Activated naive CD8-positive, alpha-beta T cell treated with anti-CD3 and anti-CD28 coated beads for 36 hours (primary cell): ENCODE data around the gene CAMTA1. TPM values are rescaled to one million over a fixed set of nuclear protein-coding genes. Genes with fewer than 3 reads are reported as not detected.

Source experiments
- DNase-seq: peaks from one replicate; pipeline ENCODE4 v3.0.0; 2021
- H3K27ac Mint-ChIP-seq: one replicate; pipeline ENCODE4 v1.8.0; 2022; ENCODE audit warnings: mild to moderate bottlenecking, moderate library complexity, mixed read lengths
- H3K27me3 Mint-ChIP-seq: one replicate; pipeline ENCODE4 v1.8.0; 2022; ENCODE audit warnings: mild to moderate bottlenecking, mixed read lengths
- H3K36me3 Mint-ChIP-seq: one replicate; pipeline ENCODE4 v1.8.0; 2021; ENCODE audit warnings: mild to moderate bottlenecking, mixed read lengths
- H3K4me1 Mint-ChIP-seq: one replicate; pipeline ENCODE4 v1.8.0; 2021; ENCODE audit warnings: mixed read lengths
- H3K4me3 Mint-ChIP-seq: one replicate; pipeline ENCODE4 v1.8.0; 2022; ENCODE audit warnings: mild to moderate bottlenecking, moderate library complexity, mixed read lengths
- H3K9me3 Mint-ChIP-seq: one replicate; pipeline ENCODE4 v1.8.0; 2022; ENCODE audit warnings: mixed read lengths
- total RNA-seq, 2 experiments: library from RNA; stranded (reverse); gene quantifications; one replicate each; pipeline ENCODE4 v1.2.3, GENCODE V29; 2021

CAMTA1 gene
- total RNA-seq, 2 experiments from 2014 or later, result 70.4 to 71.4 TPM

DNA sequence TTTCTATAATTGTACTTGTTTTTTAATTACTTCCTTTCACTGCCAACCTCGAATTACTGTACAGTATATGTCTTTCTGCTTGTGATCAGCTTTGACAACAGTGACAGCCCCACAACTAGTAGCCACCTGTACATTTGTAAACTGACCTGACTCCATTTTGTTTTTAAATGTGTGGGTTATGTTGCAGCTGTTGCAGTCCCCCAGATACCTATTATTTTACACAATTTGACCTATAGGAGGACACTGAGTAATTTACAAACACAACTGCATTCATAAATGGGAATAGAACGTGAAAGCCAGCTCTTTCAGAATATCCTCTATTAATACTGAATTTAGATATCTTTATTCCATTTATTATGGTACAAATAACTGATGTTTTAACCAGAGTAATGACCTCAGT lies 983.3 kb downstream of the CAMTA1 start:
- no peak for DNase-seq
- no peak overlapping the region for H3K4me3 Mint-ChIP-seq
- H3K36me3 Mint-ChIP-seq, result peaks cover 10% of the 10 kb centered on the region
- no peak overlapping the region for H3K27ac Mint-ChIP-seq
- H3K27me3 Mint-ChIP-seq, result peaks cover 30% of the 10 kb centered on the region
- peaks cover 20% of the 10 kb centered on the region for H3K4me1 Mint-ChIP-seq
- no peaks in the 10 kb centered on the region for H3K9me3 Mint-ChIP-seq

DNA sequence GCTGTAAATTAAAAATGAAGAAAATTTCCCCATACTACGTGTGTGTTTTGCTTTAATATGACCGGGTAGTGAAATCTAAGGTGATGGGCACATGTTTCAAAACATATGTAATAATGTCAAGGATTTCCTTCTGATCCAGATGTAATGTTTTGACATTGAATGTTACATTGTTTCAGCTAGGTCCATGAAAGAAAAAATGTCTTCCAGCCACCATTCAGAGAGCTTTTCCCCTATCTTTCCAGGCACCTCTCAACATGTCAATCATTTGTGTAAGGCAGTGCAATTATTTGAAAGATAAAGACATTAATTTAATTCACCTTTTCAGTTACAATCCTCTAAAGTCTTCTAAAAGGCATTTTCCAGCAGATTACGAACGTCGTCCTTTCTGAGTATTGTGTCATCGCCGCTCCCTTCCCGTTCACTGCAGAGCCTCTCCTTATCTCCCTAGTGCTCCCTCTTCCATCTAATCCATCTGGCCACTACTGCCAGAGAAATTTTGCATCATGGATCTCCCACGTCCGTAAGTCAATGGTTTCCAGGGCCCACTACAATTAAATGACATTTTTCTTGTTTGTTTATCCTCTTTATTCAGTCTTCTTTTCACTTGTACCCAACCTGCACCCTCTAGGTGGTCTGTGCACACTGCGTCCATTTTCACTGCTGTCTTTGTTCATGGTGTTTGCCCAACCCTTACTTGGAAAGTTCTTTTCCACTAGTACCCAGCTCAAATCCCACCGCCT lies 984.6 kb downstream of the CAMTA1 start:
- no peak overlapping the region for H3K4me3 Mint-ChIP-seq
- H3K27ac Mint-ChIP-seq, result no peak overlapping the region
- peaks cover 28% of the 10 kb centered on the region for H3K27me3 Mint-ChIP-seq
- H3K36me3 Mint-ChIP-seq, result peaks cover 15% of the 10 kb centered on the region
- no peaks in the 10 kb centered on the region for H3K9me3 Mint-ChIP-seq
- no peak for DNase-seq
- H3K4me1 Mint-ChIP-seq, result peaks cover 27% of the 10 kb centered on the region

- H3K27ac Mint-ChIP-seq, result no peak overlapping the region
- H3K36me3 Mint-ChIP-seq, result peaks cover 15% of the 10 kb centered on the region
- H3K9me3 Mint-ChIP-seq, result no peaks in the 10 kb centered on the region
- H3K4me1 Mint-ChIP-seq, result peaks cover 27% of the 10 kb centered on the region
- DNase-seq, result no peak
- H3K4me3 Mint-ChIP-seq, result peak overlapping the region; percentile 82
- H3K27me3 Mint-ChIP-seq, result peaks cover 28% of the 10 kb centered on the region
Observed at GRCh38 chr1:7770669-7770996, 985.4 kb downstream of the CAMTA1 start.

DNA sequence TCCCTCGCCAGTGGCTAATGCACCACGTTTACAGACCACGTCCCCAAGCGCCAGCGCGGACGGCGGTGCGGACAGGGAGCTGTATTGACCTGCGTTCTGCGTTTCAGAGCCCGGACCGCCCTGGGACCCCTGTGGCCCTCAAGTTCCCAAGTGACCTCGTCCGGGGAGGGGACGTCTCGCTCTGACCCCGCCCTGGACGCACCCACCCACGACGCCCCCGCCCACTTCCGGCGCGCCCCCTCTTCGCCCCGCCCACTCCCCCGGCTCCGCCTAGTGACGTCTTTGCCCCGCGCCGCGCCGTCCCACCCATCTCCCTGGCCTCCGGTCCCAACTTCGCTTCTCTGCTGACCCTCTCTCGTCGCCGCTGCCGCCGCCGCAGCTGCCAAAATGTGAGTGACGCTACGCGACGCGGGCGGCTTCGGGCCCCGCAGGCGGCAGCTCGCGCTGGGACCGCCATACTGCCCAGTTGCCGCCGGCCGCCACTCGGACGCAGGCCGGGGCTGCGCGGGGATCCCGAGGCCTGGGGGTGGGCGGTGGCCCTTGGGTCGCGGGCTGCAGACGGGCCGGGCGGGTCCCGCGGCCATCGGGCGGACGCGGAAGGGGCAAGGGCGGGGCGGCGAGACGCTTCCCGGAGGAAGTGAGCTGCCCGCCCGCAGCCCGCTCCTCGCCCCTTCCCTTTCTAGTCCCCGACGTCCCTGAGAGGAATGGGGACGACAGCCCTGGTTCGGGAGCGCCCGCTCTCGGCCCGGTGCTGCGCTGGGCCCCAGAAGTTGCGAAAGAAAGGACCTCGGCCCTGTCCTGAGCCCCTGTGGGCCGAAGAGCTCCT lies 986.0 kb downstream of the CAMTA1 start, which contains the start of gene VAMP3:
Gene VAMP3 (plus strand): TSS at position 300 of the 826 bp plus-strand sequence. CDS start 88 bp downstream, at position 388.
- Mint-ChIP-seq H3K27me3 (peaks cover 28% of the 10 kb centered on the region), H3K27ac (peak within 1 kb of the TSS; percentile 76), H3K36me3 (peaks cover 17% of the 10 kb centered on the region), H3K9me3 (no peaks in the 10 kb centered on the region), H3K4me3 (peak within 1 kb of the TSS; percentile 89), H3K4me1 (peaks cover 27% of the 10 kb centered on the region)
- DNase-seq, result peak; percentile 84

GRCh38 chr1:7771823-7772299 lies 986.6 kb downstream of the CAMTA1 start:
- Mint-ChIP-seq H3K4me1 (peaks cover 27% of the 10 kb centered on the region), H3K36me3 (peaks cover 20% of the 10 kb centered on the region), H3K4me3 (peak overlapping the region; percentile 89), H3K9me3 (no peaks in the 10 kb centered on the region), H3K27ac (peak overlapping the region; percentile 75), H3K27me3 (peaks cover 27% of the 10 kb centered on the region)
- no peak for DNase-seq

GRCh38 chr1:7777591-7777990 lies 992.3 kb downstream of the CAMTA1 start:
- Mint-ChIP-seq H3K9me3 (no peaks in the 10 kb centered on the region), H3K4me3 (no peak overlapping the region), H3K4me1 (peaks cover 30% of the 10 kb centered on the region), H3K36me3 (peaks cover 22% of the 10 kb centered on the region), H3K27me3 (no peaks in the 10 kb centered on the region), H3K27ac (no peak overlapping the region)
- DNase-seq, result no peak

- no peak for DNase-seq
- Mint-ChIP-seq H3K4me1 (peaks cover 29% of the 10 kb centered on the region), H3K36me3 (peaks cover 18% of the 10 kb centered on the region), H3K27me3 (no peaks in the 10 kb centered on the region), H3K9me3 (no peaks in the 10 kb centered on the region), H3K4me3 (no peak overlapping the region), H3K27ac (no peak overlapping the region)
Observed at GRCh38 chr1:7778133-7778628, 992.9 kb downstream of the CAMTA1 start.

- Mint-ChIP-seq H3K4me1 (peaks cover 22% of the 10 kb centered on the region), H3K36me3 (peaks cover 14% of the 10 kb centered on the region), H3K4me3 (no peak overlapping the region), H3K27ac (no peak overlapping the region), H3K9me3 (no peaks in the 10 kb centered on the region), H3K27me3 (no peaks in the 10 kb centered on the region)
- no peak for DNase-seq
Observed at GRCh38 chr1:7780976-7781375, 995.7 kb downstream of the CAMTA1 start.

DNA sequence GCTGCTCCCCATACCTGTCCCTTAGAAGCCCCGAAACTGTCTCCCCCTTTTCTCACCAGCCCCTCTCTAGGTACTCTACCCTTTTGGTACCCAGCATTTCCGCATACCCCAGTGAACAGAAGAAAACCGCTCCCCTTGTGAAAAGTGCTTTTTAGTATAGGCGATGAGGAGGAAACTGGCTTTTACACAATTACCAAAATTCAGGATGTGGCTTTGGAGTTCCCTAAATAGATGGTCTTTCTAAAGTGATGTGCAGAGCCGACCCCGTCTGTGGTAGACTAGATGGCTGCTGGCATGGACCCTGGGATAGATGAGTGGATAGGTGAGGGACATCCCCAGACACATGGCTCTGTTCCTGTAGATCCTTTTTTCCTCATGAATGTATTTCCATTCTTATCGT lies 996.2 kb downstream of the CAMTA1 start:
- no peak for DNase-seq
- Mint-ChIP-seq H3K4me3 (no peak overlapping the region), H3K27me3 (no peaks in the 10 kb centered on the region), H3K36me3 (peaks cover 14% of the 10 kb centered on the region), H3K4me1 (peaks cover 22% of the 10 kb centered on the region), H3K9me3 (no peaks in the 10 kb centered on the region), H3K27ac (no peak overlapping the region)

GRCh38 chr1:7781923-7782495 lies 996.8 kb downstream of the CAMTA1 start:
- DNase-seq, result peak; percentile 33
- peaks cover 22% of the 10 kb centered on the region for H3K4me1 Mint-ChIP-seq
- H3K27me3 Mint-ChIP-seq, result no peaks in the 10 kb centered on the region
- peak overlapping the region; percentile 74 for H3K27ac Mint-ChIP-seq
- H3K36me3 Mint-ChIP-seq, result peaks cover 14% of the 10 kb centered on the region
- no peaks in the 10 kb centered on the region for H3K9me3 Mint-ChIP-seq
- H3K4me3 Mint-ChIP-seq, result peak overlapping the region; percentile 74

DNA sequence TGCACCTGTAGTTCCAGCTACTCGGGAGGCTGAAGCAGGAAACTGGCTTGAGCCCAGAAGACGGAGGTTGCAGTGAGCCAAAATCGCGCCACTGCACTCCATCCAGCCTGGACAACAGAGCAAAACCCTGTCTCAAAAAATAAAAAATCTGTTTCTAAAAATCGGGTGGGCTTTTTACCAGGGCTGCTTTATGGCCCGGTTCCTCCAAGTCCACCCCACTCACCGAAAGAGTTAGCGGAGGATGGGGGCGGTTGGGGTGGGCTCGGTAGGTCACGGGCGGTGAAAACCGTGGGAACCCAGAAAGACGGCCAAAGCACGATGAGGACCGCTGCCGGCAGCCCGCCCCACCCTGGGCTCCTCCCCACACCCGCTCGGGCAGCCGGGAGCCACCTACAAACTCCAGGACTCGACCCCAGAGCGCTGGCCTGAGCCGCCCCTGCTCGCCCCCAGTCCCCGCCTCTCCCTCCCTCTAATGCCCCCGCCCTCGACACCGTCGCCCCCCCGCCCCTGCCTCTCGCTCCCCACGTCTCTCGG lies 998.0 kb downstream of the CAMTA1 start:
- H3K27me3 Mint-ChIP-seq, result no peaks in the 10 kb centered on the region
- no peaks in the 10 kb centered on the region for H3K9me3 Mint-ChIP-seq
- H3K4me3 Mint-ChIP-seq, result peak overlapping the region; percentile 74
- H3K4me1 Mint-ChIP-seq, result peaks cover 22% of the 10 kb centered on the region
- DNase-seq, result peak; percentile 48
- peaks cover 10% of the 10 kb centered on the region for H3K36me3 Mint-ChIP-seq
- H3K27ac Mint-ChIP-seq, result no peak overlapping the region

DNA sequence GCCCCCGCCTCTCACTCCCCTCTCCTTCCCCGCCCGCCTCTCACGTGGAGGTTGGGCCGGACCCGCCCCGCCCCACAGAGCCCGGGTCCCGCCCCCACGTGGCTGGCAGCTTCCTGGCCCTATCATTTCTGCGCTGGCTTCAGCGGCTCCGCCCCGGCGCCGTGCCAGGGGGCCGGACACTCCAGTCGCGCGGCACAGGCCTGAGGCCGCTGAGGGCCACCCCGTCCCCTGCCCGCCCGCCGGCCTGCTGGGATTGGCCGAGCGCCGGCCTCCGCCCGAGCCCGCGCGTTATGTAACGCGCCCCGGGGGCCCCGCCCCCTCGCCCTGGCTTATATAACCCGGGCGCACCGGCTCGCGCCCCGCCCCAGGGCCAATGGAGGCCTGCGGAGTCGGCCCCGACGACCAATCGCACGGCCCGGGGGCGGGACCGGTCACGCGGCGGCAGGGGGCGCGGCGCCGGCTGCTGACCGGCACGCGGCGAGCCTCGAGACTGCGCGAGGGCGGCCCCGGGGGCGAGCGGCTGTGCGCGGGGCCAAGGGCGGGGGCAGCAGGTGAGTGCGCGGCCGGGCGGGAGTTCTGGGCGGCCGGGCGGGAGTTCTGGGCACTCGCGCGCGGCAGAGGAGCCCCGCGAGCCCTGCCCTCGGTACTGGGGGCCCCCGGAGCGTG lies 998.7 kb downstream of the CAMTA1 start, which contains the start of gene PER3:
Gene PER3 (plus strand): TSS at position 466 of the 666 bp plus-strand sequence. CDS start 587 bp downstream, outside the sequence.
- Mint-ChIP-seq H3K36me3 (peaks cover 12% of the 10 kb centered on the region), H3K4me1 (peaks cover 22% of the 10 kb centered on the region), H3K9me3 (no peaks in the 10 kb centered on the region), H3K27ac (no peak within 1 kb of the TSS), H3K4me3 (peak within 1 kb of the TSS; percentile 74), H3K27me3 (no peaks in the 10 kb centered on the region)
- DNase-seq, result peak; percentile 93

DNA sequence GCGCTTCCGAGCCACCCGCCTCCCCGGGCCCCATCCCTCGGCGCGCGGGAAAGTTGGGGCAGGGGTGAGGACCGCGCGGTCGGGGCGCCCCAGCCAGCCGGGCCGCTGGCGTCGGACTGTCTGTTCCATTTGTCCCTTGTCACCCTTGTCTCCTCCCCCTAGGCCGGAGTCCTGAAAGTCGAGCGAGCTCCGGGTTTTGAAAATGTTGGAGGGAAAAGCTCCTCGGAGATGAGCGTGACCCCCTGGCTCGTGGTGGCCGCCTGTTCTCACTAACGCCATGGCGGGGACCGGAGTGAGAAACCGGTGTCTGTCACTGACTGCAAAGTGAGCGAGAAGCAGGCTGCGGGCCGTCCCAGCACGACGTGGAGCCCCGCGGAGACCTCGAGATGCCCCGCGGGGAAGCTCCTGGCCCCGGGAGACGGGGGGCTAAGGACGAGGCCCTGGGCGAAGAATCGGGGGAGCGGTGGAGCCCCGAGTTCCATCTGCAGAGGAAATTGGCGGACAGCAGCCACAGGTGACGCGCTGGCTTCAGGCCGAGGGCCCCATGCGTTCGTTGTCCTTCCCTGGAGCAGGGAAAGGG lies 999.3 kb downstream of the CAMTA1 start:
- H3K4me3 Mint-ChIP-seq, result no peak overlapping the region
- DNase-seq, result no peak

GRCh38 chr1:7785108-7785507 lies 999.9 kb downstream of the CAMTA1 start:
- H3K4me1 Mint-ChIP-seq, result peaks cover 22% of the 10 kb centered on the region
- H3K4me3 Mint-ChIP-seq, result no peak overlapping the region
- no peak for DNase-seq
- peaks cover 5% of the 10 kb centered on the region for H3K9me3 Mint-ChIP-seq
- H3K36me3 Mint-ChIP-seq, result peaks cover 22% of the 10 kb centered on the region
- H3K27me3 Mint-ChIP-seq, result no peaks in the 10 kb centered on the region
- H3K27ac Mint-ChIP-seq, result no peak overlapping the region

More for the DNA sequence above, 999.3 kb downstream of the CAMTA1 start:
- Mint-ChIP-seq H3K9me3 (no peaks in the 10 kb centered on the region), H3K27ac (no peak overlapping the region), H3K36me3 (peaks cover 17% of the 10 kb centered on the region), H3K27me3 (no peaks in the 10 kb centered on the region), H3K4me1 (peaks cover 22% of the 10 kb centered on the region)
